Ecto neural progenitor cell (in vitro differentiated cells): ENCODE measurements around the gene NDUFB1.

ENCODE experiments used
- DNase-seq: peaks from one replicate; pipeline ENCODE4 v3.0.0-alpha.2; 2018; ENCODE audit warnings: low spot score

The NDUFB1 gene

DNA sequence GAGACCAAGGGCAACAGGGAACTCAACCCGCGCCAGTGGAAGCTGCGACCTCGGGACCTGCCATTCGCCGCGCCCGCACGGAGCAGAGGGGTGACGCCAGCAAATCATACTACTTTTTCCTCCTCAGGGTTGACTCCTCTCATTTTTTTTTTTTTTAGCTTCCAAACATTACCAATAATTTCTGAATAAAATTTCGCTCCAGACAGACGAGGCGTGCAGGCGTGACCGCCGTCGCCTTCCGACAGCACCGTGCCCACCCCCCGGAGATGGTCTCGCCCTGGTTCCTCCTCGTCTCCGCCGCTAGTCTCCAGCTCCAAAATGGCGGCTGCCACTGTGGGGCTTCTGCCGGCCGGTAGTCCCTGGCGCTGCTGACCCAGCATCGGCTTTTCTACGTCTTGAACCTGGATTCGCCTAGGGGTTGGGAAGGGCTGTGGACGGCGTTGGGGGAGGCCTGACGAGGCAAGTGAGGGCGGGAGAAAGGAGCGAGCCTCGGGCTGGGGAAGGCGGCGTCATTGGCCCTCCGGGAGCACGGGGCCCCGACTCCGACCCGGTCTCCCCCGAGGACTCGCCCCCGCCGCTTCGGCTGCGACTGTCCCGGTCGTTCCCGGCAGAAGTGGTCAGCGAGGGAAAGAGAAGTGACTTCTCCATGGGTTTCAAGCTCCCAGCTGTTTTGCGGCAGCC lies at the start of gene NDUFB1, which contains the start of gene CPSF2:
Gene NDUFB1 (minus strand): TSS at position 37 of the 681 bp plus-strand sequence. CDS start 4,069 bp downstream, outside the sequence.
Gene CPSF2 (plus strand): TSS at position 300 of the 681 bp plus-strand sequence. CDS start 9,016 bp downstream, outside the sequence.
- peak; percentile 91 for DNase-seq

DNA sequence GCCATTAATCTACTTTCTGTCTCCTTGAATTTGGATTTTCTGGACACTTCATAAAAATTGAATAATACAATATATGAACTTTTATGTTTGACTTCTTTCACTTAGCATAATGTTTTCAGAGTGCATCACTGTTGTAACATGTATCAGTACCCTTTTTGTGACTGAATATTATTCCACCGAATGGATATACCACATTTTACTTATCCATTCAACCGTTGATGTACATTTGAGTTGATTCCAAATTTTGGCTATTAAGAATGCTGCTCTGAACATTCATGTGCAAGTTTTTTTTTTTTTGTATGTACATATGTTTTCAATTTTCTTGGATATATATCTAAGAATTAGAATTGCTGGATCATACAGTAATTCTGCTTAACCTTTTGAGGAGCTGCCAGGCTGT lies 43.5 kb upstream of the NDUFB1 start:
- DNase-seq: no peak

DNA sequence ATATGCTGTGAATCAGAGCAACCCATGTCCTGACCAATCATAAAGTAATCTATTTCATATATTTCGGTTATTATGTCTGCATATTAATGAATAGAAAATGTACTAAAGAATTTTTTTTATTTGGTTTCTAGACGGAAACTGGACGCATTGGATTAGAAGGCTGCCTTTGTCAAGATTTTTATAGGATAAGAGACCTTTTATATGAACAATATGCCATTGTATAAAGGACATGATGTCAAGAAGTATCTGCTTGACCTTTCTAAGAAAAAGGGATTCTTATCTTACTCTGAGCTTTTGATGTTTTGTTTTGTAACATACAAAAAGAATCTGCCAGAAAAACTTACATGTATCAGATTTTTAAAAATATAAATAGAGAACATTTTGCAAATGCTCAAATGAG lies 40.0 kb upstream of the NDUFB1 start:
- DNase-seq: no peak

DNA sequence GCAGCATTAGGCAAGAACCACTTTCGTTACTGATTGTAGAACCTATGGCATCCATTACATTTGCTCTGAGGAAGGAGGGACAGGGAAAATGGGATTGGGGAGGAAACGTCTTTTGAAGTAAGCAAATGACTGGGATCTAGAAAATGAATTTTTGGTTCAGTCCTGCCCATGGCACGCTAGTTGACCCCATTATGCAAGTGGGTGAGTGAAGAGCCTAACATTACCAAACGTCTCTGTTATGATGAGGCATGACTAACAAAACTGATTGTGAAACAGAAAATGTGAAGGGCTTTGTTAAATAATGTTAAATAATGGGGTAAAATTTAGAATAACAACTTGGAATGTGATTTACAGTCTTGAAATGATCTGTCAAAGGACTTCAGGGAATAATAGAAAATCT lies 39.1 kb upstream of the NDUFB1 start:
- DNase-seq: no peak

DNA sequence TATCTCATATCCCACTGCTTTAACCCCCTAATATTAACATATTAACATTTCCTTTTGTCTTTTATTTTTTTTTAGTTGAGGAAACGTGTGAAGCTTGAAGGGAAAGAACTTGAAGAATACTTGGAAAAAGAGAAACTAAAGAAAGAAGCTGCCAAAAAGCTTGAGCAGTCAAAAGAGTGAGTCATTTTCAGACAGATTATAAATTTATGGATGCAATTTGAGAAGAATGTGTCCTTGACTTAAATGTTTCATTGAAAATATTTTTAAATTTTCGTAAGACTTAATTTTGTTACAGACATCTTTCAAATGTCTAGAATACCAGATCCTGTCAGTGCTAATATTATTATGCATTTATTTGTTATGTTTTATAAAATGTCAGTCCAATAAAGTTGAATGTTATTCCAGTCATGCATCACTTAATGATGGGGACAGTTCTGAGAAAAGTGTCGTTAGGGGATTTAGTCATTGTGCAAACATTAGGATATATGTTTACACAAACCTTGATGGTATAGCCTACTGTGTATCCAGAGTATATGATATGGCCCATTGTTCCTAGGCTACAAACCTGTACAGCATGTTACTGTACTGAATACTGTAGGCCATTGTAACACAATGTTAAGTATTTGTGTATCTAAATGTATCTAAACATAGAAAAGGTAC lies 32.9 kb upstream of the NDUFB1 start:
- no peak for DNase-seq

DNA sequence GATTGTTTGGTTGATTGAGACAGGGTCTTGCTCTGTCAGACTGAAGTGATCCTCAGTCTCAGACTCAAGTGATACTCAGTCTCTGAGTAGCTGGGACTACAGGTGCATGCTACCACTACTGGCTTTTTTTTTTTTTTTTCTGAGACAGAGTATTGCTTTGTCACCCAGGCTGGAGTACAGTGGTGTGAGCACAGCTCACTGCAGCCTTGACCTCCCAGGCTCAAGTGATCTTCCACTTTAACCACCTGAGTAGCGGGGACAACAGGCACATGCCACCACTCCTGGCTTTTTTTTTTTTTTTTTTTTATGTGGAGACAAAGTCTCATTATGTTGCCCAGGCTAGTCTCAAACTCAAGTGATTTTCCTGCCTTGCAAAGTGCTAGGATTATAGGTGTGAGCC lies 32.1 kb upstream of the NDUFB1 start:
- DNase-seq: no peak

DNA sequence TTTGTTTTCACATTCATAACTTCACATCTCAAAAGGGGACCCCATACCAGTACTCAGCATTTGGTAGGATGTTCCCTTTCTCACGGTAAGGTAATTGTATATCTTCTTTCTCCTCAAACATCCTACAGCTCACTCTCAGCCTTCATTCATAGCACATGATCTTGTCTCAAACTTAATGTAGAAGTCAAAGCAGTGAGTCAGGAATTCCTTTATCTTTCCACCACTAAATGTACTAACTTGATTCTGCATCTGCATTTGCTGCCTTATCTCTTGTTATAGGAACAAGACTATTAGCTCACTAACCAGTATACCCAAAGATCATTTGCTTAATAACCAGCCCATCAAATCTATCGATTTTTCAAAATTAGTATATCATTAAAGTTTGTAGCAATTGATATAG lies 23.2 kb upstream of the NDUFB1 start:
- DNase-seq: no peak

DNA sequence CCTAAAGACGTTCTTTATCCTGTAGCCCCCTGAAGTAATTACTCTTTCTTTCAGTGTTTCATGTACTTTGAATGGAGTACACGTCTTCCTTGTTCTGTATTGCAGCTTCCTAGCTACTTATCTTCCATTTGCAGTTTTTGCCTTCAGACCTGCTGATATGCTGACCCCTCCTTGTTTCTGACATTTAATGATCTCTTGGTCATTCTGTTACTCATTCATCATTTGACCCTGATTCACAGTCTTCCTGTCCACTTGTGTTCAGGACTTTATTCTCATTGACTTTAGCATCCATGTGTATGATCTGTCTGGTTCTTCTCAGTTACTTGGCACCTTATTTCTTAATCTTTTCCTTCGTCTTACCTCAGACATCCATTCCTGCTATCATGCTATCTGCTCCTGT lies 22.5 kb upstream of the NDUFB1 start:
- DNase-seq: no peak

DNA sequence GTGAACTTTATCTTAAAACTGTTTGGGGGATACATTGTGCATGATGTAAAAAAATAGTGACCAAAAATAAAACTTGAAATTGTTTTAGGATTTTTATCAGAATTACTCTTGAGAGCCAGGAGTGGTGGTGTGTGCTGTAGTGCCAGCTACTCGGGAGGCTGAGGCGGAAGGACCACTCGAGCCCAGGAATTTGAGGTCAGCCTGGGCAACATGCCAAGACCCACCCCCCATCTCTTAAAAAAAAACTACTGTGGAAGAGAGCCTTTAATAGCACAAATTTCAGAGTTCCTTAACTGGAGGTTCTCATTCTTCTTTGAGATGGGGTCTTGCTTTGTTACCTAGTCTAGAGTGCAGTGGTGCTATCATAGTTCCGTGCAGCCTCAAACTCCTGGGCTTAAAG lies 21.8 kb upstream of the NDUFB1 start:
- no peak for DNase-seq

DNA sequence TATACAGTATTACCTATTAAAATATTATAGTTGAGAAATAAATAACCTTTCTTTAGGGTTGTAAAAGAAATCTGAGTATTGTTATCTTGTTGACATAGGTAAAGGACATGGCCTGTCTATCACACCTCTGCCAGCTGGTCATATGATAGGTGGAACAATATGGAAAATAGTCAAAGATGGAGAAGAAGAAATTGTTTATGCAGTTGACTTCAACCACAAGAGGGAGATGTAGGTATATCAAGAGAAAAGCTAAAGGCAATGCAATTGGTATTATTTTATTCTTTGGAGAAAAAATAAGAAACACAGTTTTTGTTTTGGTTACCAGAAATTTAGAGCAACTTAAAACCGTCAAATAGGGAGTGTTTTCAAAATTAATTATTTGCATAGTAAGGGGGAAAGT lies 13.8 kb upstream of the NDUFB1 start:
- DNase-seq: no peak

DNA sequence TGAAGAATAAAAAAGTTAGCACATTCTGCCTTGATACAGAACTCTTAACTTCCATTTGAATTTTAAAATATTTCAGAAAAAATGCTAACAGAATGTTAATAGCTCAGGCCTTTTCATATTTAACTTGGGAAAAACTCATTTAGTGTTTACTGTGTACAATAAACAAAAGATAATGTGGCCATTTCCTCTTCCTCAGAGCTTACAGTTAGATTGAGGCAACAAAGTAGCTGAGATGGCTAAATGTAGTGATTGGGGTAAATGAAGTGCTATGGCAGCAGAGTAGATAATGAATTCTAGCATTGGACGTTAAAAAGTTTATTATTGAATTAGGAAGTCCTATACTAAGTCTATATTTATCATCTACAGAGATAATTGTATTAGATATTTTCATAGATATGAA lies 12.9 kb upstream of the NDUFB1 start:
- DNase-seq: no peak

DNA sequence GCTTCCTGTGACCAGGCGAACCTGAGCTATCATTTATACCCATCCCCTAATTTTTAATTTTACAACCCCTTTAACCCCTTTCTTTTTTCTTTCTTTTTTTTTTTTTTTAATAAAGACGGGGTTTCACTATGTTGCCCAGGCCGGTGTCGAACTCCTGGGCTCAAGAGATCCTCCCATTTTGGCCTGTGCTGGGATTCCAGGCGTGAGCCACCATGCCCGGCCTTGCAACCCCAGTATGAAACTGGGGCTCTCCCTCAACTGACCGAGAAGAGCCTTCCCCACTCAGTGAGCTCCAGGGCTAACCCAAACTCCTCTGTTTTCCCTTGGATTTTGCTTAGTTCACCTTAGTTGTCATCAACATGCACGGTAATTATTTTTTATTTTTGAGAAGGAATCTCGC lies 1.3 kb upstream of the NDUFB1 start:
- no peak for DNase-seq

DNA sequence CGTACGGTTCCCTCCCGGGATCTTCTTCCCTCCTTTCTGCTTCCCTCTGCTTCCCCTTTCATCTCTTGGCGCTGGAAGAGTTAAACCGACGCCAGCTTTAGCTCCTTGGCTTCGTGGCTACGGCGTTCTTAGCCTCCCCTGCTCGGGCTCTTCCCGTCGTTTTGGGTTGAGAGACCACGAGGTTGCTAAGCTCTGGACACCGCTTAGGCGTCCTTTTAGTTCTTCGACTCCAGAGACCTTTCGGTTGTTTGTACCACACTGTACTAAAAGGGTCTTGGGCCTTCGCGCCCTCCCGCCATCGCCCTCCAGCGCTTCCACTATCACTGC lies 808 bp upstream of the NDUFB1 start:
- DNase-seq: no peak

DNA sequence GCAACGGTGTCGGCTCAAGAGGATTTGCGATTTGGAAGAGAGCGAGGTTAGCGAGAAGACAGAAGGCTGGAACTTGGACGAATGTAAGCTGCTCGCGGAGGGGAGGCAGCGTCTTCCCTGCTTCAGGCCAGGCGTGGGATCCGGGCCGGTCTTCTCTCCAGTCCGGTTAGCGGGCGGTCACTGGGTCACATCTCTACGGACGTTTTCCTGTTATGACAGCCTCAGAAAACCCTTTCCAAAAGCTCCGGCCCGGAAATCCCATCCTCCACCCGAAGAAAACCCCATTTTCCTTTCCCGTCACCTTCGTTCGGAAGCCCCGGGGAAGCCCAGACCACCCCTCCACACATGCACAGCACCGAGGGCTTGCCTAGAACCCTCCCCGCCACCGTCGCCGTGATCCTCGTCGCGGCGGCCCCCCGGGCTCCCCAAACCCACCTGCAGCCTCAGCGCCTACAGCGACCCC lies 268 bp downstream of the NDUFB1 start:
- no peak for DNase-seq

DNA sequence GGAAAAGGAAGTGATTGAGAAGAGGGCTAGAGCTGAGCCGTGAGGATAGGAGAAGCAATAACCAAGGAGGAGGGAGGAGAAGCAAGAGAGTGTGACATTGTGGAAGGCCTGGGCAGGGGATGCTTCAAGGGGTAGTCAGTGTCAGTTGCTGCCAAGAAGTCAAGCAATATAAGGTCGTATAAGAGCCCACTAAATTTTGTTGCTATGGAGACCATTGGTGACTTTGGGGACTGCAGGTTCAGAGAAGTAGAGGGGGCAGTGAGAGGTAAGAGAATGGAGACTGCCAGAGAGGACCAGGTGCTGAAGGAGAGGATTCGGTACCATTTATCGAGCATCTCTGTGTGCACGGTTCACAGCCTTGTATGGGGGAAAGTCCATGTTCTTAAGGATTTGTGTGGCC lies 12.0 kb downstream of the NDUFB1 start:
- no peak for DNase-seq

DNA sequence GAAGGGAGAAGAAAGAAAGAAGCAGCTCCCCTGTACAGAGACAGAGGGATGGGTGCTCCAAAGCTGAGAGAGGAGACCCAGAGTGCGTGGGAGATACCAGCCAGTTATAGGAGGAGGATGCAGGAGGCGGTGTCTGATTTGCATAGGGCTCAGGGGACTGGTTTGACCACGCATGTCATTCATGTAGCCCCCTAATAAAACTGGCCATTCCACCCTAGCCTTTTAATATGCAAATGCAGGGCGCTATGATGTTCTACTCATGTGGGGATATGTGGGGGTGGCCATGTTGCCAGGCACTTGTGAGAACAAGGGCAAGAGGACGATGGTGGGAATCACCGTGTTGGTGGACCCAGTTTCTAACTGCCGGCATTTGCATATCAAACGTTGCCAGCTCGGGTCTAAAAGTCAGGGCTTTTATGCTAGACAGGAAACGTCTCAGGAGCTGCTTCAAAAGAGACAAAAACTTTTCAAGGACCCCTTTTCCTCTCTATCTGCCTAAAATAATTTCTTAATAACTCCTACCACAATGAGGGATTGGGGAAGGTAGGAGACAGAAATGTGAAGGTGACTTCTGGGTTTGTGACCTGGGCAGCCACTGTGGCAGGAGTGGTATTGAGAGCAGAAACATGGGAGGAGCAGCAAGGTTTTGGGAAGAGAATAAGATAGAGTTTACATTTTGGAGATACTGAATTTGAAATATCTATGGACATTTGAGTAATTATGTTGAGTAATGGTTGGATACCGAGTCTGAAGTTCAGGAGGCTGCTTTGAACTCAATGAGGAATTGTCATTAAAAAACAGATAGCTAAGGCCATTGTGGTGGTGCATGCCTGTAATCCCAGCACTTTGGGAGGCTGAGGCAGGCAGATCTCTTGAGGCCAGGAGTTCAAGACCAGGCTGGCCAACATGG lies 12.9 kb downstream of the NDUFB1 start:
- DNase-seq: peak; percentile 45

DNA sequence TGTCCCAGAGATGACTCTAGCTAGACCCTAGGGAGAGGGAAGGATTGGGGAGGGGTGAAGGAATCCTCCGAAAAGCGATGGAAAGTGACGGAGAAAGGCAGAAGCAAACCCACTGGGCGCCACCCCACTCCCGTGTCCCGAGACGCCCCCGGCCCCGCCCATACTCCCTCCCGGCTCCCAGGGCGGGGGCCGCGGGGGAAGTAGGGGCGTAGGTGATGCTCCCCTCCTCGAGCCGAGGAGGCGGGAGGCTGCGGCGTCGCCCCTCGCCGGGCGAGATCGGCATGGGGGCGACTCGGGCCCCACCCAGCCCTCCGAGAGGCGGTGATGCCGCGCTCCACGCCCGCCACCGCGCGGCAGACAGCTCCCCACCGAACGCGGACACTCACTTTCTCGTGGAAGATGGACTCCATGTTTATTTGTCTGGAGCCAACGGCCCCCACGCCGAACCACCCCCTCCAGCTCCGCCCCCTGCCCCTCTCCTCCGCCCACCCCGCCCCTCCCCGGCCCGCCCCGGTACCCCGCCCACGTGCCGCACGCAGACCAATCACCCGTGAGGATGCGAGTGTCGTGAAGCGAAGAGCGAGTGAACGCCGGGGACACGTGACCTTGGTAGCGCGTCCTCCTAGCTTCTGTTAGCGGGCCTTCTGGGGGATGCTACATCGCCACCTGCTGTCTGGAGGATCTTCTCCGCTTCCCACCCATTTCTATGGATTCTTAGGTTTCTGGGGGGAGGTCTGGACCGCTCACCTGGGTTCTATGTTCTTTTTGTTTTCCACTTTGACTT lies 15.2 kb downstream of the NDUFB1 start, which contains the start of gene ATXN3:
Gene ATXN3 (minus strand): TSS at position 440 of the 784 bp plus-strand sequence. CDS start 30 bp downstream, at position 410.
- peak; percentile 95 for DNase-seq

DNA sequence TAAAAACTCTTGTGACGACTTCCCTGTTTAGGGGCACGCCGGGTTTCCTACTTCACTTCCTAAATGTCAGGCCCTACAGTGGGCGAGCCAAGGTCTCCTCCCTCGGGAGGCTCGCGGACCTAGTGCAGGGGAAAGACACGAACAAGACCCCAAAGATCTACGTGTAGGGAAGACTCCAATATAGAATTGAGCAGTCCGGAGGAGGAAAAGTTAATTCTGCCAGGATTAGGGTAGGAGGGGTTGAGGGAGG lies 15.7 kb downstream of the NDUFB1 start:
- DNase-seq: no peak

DNA sequence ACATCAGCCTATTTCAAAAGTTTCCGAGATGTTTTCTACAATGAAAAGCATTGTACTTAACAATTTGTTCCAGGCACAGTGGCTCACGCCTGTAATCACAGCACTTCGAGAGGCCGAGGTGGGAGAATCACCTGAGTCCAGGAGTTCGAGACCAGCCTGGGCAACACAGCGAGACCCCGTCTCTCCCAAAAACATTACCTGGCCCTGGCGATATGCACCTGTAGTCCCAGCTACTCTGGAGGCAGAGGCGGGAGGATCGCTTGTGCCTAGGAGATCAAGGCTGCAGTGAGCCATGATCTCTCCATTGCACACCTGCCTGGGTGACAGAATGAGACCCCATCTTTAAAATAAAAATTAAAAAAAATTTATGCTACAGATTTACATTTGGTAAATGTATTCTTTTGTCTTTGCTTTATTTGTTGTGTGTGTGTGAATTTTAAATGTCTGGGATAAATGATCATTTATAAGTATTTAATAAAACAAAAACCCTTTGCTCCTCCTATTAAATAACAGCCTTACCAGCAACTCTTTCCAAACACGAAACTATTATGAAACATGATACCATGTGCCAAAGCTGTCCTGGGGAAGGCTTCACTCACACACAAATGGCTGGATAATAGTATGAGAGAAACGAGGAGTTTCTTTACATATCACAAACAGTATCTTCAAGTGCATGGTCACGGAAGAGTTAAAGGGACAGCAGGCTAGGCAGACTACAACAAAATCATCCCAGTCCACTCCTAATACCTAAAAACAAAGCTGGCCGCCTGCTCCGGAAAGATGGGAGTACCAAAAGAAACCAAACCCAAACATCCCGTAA lies 16.2 kb downstream of the NDUFB1 start:
- DNase-seq: no peak

DNA sequence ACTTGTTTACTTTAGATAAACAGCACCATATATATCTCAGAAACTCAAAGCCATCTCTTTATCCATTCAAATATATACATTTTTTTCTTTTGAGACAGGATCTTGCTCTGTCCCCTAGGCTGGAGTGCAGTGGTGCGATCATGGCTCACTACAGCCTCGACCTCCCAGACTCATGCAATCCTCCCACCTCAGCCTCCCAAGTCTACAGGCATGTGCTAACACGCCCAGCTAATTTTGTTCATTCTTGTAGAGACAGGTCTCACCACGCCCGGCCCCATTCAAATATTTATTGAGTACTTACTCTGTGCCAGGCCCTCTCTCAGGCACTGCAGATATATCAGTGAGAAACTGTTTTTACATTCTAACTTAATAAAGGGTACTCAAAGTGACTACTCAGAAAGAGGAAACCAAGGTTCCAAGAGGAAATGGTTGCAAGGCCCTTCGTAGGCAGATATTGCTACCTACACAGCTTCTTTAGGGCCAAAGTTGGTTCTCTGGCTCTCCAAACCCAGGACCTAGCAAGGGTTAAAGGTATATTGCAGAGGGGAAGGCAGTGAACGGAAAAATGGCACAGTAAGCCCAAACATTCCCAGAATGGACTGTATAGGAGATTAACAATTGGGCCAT lies 18.0 kb downstream of the NDUFB1 start:
- DNase-seq: no peak

DNA sequence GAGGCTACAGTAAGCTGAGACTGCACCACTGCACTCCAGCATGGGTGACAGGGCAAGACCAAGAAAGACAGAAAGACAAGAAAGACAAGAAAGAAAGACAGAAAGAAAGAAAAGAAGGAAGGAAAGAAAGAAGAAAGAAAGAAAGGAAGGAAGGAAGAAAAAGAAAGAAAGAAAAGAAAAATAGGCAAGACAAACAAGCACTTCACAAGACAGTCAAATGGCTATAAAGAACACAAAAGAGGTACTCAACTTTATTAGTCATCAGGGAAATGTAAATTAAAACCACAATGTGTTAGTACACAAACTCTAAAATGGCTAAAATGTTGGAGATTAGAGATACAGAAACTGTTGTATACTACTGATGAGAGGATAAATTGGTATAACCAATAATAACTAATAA lies 21.7 kb downstream of the NDUFB1 start:
- no peak for DNase-seq
